ENCODE results near the gene NAA20.
"Not testable (repeated sequence)": the region's sequence is repeated elsewhere in the genome, so short reads cannot be mapped to it uniquely, and the experiment has no call there.

The NAA20 gene

GRCh38 chr20:20002101-20002998 lies 14.8 kb upstream of the NAA20 start:
- Histone ChIP-seq H3K4me3 (ENCODE audit: insufficient read depth, low read length, poor library complexity, severe bottlenecking) (no peak overlapping the region), H3K9me2 (replicated peaks; ENCODE audit: insufficient read depth, low read length) (no peaks in the 10 kb centered on the region), H3K9ac (ENCODE audit: low read length) (no peak overlapping the region), H3K36me3 (ENCODE audit: low read length) (no peaks in the 10 kb centered on the region), H3K9me3 (ENCODE audit: insufficient read depth, low read length) (no peaks in the 10 kb centered on the region), H3K27me3 (ENCODE audit: low read length) (no peaks in the 10 kb centered on the region), H3K4me2 (ENCODE audit: low read depth, low read length, poor library complexity, severe bottlenecking) (no peak overlapping the region), H4K20me1 (ENCODE audit: low read depth, low read length) (no peaks in the 10 kb centered on the region), H3K27ac (ENCODE audit: low read depth, low read length) (no peak overlapping the region), H3K79me2 (ENCODE audit: insufficient read depth, low read length) (no peaks in the 10 kb centered on the region), H3F3A (ENCODE audit: insufficient read depth) (no peaks in the 10 kb centered on the region), H2AFZ (ENCODE audit: low read depth, low read length, severe bottlenecking) (no peak overlapping the region)
- TF ChIP-seq EZH2phosphoT487 (conservative IDR thresholded peaks at IDR 0.05; ENCODE audit: low read length) (no peak), CTCF (IDR thresholded peaks at IDR 0.05; ENCODE audit: insufficient read depth, low read length, poor library complexity, severe bottlenecking) (no peak)

GRCh38 chr20:20003031-20003954 lies 13.9 kb upstream of the NAA20 start:
- no peak for TF ChIP-seq CTCF (IDR thresholded peaks at IDR 0.05; ENCODE audit: insufficient read depth, low read length, poor library complexity, severe bottlenecking)
- no peak for TF ChIP-seq EZH2phosphoT487 (conservative IDR thresholded peaks at IDR 0.05; ENCODE audit: low read length)
- Histone ChIP-seq H3K79me2 (ENCODE audit: insufficient read depth, low read length) (no peaks in the 10 kb centered on the region), H3K27ac (ENCODE audit: low read depth, low read length) (no peak overlapping the region), H3K4me3 (ENCODE audit: insufficient read depth, low read length, poor library complexity, severe bottlenecking) (no peak overlapping the region), H4K20me1 (ENCODE audit: low read depth, low read length) (no peaks in the 10 kb centered on the region), H3F3A (ENCODE audit: insufficient read depth) (no peaks in the 10 kb centered on the region), H3K27me3 (ENCODE audit: low read length) (no peaks in the 10 kb centered on the region), H3K9ac (ENCODE audit: low read length) (no peak overlapping the region), H2AFZ (ENCODE audit: low read depth, low read length, severe bottlenecking) (no peak overlapping the region), H3K9me3 (ENCODE audit: insufficient read depth, low read length) (no peaks in the 10 kb centered on the region), H3K9me2 (replicated peaks; ENCODE audit: insufficient read depth, low read length) (no peaks in the 10 kb centered on the region), H3K4me2 (ENCODE audit: low read depth, low read length, poor library complexity, severe bottlenecking) (no peak overlapping the region), H3K36me3 (ENCODE audit: low read length) (no peaks in the 10 kb centered on the region)

- H3K4me3 ChIP-seq (ENCODE audit: insufficient read depth, low read length, poor library complexity, severe bottlenecking); H3K9me2 ChIP-seq (replicated peaks; ENCODE audit: insufficient read depth, low read length); H4K20me1 ChIP-seq (ENCODE audit: low read depth, low read length); H3K27ac ChIP-seq (ENCODE audit: low read depth, low read length); H3K79me2 ChIP-seq (ENCODE audit: insufficient read depth, low read length); H2AFZ ChIP-seq (ENCODE audit: low read depth, low read length, severe bottlenecking); H3K4me2 ChIP-seq (ENCODE audit: low read depth, low read length, poor library complexity, severe bottlenecking); H3K36me3 ChIP-seq (ENCODE audit: low read length); H3F3A ChIP-seq (ENCODE audit: insufficient read depth); H3K9me3 ChIP-seq (ENCODE audit: insufficient read depth, low read length); H3K9ac ChIP-seq (ENCODE audit: low read length); H3K27me3 ChIP-seq (ENCODE audit: low read length): not testable (repeated sequence)
These were observed 13.2 kb upstream of the NAA20 start for GRCh38 chr20:20003955-20004322.

Measured in SU-DHL-6 (cell line).